GM18907 (cell line): ENCODE measurements around the gene PAPOLB.
"Not testable (repeated sequence)": the region's sequence is repeated elsewhere in the genome, so short reads cannot be mapped to it uniquely, and the experiment has no call there.

Experiments
- ATAC-seq: cut with Tn5 transposase; IDR thresholded peaks from one replicate; pipeline ENCODE4 v1.9.1; 2021; ENCODE audit warnings: mild to moderate bottlenecking, moderate library complexity; ENCODE audit not compliant: unreplicated experiment

PAPOLB gene

DNA sequence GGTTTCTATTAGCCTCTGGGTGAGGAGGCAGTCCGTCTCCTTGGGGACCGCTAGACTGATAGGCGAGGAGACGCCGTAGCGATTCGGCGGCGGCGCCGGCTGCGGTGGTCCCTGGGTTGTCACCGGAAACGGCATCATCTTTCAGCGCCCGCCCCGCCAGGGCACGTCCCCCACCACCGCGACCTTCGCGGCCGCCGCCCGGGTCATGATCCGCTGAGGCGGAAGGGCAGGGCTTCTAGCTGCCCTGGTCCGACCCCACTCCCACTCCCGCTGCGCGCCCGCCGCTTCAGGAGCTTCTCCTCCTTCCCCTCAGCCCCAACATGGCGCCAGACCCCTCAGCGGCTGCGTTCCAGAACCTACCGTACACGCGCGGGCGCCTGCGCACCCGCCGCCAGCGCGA is at the start of gene PAPOLB:
Gene PAPOLB, minus strand, starts transcription at position 358 of the 400 bp plus-strand sequence. Its CDS starts 220 bp downstream, at position 138.
- peak; percentile 58 for ATAC-seq

DNA sequence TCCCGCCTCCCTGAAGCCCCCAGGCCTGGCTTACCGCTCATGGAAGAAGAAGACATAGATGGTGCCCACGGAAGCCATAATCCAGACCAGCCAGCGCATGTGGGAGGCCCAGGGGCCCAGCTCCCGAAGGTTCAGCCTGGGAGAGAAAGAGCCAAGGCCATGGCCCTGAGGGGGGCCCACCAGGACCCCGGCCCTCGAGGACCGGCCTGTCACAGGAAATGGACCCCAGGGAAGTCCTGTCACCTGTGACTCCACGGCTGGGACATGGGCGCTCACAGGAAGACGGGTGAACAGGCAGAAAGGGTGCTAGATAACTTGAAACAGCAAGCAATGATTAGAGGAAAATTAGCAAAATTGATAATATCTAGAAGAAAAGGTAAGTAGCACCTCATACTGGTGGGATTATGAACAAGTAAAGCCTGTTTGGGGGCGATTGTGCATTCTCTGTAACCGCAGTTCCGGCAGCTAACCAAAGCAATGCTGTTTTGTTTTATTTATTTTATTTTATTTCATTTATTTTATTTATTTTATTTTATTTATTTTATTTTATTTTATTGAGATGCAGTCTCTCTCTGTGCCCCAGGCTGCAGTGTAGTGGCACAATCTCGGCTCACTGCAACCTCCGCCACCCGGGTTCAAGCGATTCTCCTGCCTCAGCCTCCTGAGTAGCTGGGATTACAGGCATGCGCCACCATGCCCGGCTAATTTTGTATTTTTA is 49.4 kb upstream of the PAPOLB start:
- no peak for ATAC-seq

DNA sequence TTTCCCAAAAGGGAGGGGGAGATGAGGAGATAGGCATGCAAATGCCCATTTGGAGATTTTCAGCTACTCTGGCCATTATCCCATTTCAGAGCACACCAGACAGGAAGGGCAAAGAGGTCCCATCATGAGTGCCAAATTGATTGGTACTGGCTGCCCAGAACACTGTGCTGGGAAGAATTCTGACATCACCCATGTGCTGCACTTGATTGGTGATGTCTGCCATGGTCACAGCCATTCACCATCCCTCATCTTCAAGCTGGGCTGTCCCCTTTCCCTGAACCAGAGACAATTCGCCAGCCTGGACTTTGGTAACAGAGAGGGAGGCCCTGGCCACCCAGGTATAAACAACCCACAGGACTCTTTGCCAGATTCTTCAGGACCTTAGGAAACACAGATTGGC is 44.9 kb upstream of the PAPOLB start:
- ATAC-seq: no peak

DNA sequence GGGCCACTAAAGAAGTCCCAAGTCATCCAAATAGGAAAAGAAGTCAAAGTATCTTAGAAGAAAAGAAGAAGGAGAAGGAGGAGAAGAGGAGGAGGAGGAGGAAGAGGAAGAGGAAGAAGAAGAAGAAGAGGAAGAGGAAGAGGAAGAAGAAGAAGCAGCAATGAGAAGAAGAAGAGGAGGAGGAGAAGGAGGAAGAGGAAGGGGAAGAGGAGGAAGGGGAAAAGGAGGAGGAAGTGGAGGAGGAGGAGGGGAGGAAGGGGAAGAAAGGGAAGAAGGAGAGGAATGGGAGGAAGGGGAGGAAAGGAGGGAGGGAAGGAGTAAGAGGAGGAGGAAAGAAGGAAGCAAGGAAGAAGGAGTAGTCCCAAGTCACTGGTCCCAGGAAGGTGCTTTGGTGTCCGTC is 43.3 kb upstream of the PAPOLB start:
- ATAC-seq: no peak

DNA sequence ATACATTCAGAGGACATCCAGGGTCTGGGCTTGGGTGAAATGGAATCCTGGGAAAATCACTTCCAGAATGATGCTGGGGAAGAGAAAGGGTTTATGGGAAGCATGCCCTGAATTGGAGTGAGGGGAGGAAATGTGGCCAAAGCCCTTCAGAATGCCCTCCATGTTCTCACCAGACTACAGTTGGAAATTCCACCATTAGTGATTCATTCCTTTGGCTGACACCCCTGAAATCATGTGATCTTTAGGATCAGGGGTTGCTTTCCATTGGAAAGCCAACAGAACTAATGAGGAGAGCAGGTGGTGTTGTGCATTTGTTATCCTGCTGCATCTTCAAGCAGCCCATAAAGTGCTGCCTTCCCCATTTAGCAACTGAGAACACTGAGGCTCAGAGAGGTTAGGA is 42.5 kb upstream of the PAPOLB start:
- no peak for ATAC-seq

DNA sequence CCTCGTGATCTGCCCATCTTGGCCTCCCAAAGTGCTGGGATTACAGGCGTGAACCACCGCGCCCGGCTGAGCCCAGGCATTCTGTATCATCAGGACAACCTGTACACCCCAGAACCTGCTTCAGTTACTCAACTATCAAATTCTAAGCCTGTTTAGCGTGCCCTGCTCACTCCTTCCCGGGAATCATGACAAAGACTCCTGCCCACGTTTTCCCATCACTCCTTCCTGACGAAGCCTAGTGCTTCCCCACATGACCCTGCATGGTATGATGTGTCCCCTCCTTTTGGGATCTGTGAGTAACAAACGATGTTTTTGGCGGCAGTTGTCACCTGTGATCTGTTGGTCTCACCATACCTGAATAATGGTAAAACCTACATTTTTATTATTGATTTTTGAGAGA is 33.9 kb upstream of the PAPOLB start:
- ATAC-seq: no peak

DNA sequence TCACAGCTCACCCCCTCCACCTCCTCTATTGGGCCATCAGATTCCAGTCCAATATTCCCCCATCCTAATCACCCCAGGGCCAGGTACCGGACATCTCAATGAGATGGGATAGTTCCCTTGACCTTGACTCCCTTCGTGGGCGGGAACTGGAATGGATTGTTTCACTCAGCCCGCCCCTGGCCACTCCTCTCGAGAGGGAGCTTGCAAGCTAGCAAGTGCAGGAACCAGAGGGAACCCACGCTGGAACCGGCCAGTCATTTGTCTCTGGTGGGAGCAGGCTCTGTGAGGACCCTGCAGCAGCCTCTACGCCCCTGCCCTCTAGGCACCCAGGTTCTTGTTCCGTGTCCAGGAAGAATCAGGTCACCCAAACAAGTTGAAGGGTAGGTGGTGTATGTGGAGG is 32.7 kb upstream of the PAPOLB start:
- no peak for ATAC-seq

DNA sequence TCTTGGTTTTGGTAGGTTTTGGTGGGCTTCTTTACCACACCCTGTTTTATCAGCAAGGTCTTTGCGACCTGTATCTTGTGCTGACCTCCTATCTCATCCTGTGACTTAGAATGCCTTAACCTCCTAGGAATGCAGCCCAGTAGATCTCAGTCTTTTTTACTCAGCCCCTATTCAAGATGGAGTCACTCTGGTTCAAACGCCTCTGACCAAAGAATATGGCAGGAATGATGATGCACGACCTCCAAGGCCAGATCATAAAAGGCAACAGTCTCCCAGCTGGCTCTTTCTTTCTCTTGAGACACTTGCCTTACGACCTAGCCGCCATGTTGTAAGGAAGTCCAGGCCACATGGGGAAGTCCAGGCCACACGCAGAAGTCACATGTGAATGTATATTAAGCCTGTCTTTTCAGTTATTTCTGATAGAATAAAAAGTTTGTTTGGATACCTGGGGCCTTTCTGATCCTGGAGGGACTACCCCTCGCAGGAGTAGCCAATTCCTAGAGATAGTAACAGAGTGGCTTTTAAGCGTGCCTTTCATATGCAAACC is 32.2 kb upstream of the PAPOLB start:
- no peak for ATAC-seq

DNA sequence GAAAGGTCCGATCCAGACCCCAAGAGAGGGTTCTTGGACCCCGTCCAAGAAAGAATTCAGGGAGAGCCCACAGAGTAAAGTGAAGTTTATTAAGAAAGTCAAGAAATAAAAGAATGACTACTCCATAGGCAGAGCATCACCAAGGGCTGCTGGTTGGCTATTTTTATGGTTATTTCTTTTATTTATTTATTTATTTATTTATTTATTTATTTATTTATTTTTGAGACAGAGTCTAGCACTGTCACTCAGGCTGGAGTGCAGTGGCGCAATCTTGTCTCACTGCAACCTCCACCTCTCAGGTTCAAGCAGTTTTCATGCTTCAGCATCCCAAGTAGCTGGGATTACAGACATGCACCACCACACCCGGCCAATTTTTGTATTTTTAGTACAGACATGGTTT is 31.4 kb upstream of the PAPOLB start:
- not testable (repeated sequence) for ATAC-seq

DNA sequence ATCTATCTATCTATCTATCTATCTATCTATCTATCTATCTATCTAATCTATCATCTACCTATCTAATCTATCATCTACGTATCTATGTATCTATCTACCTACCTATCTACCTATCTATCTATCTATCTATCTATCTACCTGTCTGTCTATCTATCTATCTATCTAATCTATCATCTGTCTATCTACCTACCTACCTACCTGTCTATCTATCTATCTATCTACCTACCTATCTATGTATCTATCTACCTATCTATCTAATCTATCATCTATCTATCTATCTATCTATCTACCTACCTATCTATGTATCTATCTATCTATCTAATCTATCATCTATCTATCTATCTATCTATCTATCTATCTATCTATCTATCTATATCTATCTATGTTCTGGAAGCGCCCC is 29.7 kb upstream of the PAPOLB start:
- ATAC-seq: not testable (repeated sequence)

DNA sequence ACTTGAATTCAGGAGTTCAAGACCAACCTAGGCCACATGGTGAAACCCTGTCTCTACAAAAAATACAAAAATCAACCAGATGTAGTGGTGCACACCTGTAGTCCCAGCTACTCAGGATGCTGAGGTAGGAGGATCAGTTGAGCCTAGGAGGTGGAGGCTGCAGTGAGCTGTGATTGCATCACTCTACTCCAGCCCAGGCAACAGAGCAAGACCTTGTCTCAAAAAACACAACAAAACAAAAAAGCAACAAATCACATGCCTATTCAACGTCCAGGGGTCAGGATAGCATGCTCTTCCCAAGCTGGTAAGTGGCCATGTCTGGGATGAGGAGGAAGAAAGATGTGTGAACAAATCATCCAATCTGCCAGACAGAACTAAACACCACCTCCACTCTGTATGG is 27.9 kb upstream of the PAPOLB start:
- ATAC-seq: no peak

DNA sequence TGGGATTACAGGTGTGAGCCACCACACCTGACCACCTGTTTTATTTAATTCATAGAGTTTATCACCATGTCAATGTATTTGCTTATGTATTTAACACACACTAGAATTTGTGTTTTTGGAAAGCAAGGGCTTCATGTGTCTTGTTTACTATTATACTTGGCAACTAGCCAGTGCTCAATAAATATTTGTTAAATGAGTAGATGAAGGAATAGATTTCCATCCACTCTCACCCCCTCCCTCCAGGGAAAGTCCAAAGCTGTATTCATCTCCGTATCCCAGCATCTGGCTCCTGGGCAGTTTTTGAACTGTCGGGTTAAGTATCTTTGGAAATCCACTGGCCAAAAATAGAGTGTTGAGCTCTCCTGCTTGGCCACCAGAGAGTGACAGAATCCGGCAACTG is 26.3 kb upstream of the PAPOLB start:
- no peak for ATAC-seq

DNA sequence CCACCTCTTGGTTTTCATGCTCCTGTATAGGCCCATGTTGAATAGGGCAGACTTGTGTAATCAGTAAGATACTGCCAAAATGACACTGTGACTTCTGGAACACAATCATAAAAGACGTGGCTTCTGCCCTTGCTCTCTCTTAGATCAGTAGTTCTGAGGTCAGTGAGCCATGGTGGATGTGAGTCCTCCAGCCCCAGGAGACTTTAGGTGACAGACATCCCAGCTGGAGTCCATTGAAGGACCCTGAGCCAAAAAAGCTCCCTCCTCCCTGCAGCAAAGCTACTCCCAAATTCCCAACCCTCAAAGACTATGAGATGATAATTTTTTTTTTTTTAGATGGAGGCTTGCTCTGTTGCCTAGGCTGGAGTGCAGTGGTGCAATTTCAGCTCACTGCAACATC is 24.8 kb upstream of the PAPOLB start:
- ATAC-seq: no peak

DNA sequence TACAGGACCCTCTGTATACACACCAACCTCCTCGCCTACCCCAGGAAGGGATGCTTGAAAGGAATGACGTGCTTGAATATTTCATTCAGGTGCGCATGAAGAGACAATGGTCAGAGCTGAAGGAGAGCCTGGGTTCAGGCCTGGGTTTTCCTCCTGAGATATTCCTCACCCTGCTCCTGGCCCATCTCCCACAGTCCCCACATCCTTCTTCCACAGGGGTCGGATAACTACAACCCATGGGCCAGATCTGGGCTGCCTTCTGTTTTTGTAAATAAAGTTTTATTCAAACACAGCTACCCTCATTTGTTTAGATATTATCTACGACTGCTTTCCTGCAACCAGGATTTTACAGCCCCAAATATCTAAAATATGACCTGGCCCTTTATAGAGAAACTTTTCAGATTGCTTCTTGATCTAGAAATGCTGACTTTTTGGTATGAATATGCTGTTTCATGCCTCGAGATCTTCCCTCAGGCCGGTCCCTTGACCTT is 23.5 kb upstream of the PAPOLB start:
- no peak for ATAC-seq

DNA sequence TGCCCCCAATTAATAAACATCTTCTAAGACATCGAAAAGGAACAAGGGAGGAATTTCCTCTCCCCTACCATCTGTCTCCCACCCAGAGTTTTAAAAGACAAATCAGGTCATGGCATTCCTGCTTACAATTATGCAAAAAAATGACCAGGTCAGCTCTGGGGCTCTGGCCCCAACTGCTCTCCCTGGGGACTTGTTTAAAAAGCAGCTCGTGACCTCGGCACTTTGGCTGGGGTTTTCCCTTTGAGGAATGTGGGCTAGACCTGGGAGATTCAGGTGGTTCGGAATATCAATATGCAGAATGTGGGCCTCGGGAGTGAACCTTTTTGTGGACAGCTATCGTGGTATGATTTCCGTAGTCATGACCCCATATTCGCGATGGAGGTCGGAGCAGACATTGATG is 22.3 kb upstream of the PAPOLB start:
- no peak for ATAC-seq

DNA sequence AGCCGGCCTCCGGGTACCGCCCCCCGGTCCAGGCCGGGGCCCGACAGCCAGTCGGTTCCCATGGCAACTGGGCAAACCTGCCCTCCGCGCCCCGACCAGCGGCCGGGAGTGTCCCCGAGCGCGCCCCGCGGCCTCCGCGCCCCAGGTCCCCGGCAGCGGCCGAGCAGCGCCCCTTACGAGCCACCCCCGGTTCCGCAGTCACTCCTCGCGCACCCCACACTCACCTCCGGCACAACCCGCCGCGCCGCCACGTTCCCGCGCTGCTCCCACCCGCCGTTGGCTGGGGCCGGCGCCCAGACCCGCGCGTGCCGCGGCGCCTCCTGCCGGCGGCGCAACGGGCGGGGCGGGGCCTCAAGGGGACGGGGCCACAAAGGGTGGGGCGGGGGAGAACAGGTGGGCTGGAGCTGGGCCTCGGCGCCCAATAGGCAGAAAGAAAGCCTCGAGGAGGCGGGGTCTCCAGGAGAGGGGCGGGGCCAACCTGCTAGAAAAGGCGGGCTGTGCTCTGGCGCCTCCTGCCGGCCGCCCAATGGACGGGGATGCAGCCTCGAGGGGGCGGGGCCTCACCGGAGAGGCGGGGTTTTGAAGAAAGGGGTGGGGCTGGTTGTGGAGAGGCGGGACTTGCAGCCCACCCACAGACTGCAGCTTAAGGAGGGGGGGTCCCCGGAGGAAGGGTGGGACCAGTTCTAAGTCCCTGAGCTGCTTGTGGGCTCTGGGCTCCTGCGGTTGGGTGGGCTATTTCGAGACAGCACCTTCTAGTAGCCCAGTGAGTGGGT is 21.7 kb upstream of the PAPOLB start, which contains the start of gene RADIL:
Gene RADIL, minus strand, starts transcription at position 345 of the 773 bp plus-strand sequence. CDS start 5,577 bp downstream, outside the sequence.
- peak; percentile 70 for ATAC-seq

DNA sequence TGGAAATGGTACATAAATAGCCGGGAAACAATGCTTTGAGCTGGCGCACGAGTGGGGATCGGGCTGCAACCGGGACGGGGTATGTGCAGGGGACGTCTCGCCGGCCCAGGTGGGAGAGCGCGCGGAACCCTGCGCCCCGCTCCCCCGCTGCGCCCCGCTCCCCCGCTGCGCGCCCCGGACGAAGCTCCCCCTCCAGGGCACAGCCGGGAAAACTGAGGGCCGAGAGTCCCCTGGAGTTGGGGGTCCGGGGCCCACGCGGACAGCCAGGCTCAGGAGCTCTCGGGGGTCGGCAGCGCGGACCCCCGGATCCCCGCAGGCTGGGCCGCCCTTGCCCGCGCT is 21.2 kb upstream of the PAPOLB start:
- no peak for ATAC-seq

DNA sequence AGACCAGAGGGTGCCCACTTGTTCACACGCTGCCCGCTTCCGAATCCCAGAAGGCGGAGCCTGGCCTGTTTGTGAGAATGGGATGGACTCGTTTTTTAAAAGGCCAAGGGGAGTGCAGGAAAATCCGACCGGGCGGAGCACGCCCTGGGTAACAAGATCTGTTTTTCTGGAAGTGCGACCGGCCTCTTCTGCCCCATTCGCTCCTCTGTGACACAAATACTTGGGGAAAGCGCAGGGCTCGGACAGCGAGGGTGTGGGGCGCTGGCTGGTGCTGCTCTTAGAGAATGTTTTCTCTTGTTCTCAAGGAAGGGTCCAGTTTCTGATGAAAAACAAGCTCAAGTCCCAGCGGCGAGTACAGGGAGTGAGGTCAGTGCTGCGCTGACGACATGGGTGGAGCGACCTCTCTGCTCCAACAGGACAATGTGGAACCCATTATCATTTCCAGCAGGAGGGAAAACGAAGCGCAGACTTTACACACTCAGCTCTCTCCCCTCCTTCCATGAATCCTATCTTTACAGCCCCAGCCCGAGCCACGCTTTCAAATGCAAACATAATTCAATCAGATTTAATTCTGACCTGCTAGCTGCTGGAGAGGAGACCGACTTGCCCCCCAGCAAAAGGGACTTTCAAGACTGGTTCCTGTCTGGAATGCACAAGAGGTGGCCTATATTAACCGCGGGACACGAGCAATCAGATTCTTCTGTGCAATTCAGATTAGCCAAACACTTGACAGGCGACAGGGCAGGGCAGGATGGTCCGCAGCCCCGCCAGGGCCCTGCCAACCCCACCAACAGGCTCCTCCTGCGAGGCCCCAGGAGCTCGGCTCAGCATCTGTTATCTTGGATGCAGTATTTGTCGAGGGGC is 20.6 kb upstream of the PAPOLB start:
- ATAC-seq: no peak

DNA sequence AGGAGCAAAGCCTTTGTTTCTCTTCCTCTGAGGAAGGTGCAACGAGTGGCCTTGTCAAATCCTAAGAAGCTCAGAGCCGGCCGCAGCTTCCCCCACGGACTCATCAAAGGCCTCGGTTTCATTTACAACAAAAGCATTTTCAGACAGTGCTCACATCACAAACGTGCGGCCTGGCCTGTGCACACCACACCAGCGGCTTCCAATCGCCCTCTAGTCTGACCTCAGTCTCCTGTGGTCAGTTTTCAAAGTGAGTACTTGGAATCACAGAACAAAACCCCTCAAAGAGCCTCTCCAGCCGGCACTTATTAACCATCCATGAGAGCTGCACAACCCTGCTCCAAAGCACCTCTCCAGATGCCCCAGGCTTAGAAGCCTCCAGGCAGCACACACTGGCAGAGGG is 18.4 kb upstream of the PAPOLB start:
- ATAC-seq: no peak

DNA sequence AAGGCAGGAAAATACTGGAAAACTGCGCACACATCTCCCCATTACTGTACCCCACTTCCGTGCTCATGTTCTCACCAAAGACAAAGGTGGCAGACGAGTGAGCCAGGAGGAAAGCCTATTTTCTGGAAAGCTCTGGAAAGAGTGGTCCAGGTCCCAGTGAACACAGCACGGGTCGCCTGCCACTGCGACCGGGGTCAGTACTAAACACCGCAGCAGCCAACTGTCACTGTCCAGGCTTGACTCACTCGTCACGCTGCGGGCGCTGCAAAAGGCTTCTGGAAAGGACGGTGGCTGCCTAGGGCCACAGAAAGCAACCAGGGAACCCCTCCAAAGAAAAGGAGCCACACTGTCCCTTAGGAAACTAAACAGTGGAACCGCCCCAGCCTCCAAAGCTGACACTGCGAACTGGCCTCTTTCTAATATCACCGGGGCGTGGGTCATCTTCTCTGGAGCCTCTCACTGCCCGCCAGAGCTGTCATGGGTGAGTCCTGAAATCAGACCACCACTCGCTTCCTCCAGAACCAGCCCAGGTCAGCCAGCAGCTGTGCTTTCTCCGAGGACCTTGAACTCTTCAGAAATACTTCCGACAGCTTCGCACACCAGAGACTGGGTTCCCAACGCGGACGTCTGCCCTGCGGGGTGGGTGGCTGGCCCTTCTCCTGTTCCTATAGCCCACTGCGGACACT is 17.7 kb upstream of the PAPOLB start:
- no peak for ATAC-seq
